ENCODE measurements around the gene TMED1.

Gene TMED1

DNA sequence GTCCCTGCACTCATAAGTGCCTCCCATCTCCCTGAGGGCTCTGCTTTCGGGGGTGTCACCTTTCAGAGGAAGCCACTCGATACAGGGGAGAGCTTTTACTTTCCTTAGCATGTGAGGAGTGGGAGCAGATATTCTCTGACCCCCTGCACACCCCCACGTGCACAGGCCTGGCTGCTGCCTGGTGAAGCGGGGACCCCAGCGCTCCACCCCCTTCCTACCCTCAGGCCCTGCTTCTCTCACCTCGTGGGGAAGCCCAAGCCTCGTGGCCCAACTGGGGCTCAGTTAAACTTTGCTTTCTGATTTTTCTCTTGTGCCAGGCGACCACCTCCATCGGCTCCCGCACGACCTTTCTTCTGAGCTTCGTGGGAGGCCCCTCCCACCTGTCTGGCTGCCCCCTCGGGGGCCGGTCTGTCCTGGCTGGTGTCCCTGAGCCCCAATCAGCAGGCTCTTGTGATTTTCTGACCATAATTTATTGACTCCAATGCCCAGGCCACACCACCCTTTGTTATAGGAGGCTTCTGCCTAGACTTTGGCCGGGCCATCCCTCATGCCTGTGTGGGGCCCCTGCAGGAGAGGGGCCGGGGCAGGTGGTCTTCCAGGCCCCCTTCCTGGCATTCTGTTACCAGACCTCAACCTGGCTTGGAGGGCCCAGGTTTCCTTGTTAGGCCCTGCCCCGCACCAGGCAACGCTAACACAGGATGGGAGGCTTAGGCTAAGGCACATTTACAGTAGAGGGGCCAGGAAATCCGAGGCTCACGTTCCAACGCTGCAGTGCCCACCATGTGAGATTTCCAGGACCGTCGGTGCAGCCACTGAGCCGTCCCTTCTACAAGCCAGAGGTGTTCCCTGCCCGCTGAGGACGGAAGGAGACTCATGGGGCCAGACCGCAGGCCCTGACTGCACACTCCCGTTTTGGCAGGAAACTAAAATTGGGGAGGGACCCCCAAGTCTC, 3.7 kb downstream of the TMED1 start:
- DNase-seq (ENCODE audit: low read depth), result no peak

DNA sequence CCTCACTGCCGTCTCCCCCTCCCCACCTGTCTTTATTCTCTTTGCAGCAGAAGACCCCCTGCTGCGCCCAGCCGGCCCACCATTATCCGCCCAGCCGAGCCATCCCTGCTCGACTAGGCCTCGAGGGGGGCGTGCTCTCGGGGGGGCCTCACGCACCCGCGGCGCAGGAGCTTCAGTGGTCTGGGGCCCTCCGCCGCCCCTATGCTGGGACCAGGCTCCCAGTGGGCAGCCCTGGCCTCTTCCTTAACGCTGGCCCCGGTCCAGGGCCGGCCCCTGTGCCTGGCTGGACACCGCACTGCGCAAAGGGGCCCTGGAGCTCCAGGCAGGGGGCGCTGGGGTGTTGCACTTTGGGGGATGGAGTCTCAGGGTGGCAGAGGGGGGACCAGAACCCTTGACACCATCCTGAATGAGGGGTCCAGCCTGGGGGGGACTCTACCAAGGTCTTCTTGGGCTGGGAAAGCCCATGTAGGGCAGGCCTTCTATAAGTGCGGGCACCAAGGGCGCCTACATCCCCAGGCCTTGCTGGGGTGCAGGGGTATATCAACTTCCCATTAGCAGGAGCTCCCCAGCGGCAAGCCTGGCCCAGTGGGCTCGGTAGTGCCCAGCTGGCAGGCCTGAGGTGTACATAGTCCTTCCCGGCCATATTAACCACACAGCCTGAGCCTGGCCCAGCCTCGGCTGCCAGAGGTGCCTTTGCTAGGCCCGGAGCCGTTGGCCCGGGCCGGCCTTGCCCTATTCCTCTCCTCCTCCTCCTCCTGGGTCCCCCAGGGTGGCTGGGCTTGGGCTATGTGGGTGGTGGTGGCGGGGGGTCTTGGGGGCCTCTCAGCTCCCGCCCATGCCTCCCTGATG, 4.9 kb downstream of the TMED1 start:
- DNase-seq (ENCODE audit: low read depth), result no peak

DNA sequence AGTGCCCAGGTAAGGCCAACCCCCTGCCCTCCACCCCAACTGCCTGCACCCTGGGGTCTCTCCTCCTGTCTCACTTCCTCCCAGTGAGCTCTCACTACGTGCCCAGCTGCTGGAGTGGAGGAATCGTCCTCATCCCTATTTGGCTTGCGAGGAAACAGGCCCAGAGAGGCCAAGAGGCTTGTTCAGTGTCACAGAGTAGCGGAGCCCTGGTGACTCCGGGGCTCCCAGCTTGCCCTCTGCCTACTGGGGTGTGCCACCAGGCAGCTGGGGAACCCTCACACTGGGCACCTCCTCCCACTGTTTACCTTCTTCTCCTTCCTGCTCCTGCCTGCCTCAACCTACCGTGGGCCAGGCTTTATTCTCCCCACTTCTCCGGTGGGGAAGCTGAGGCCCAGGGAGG, 5.6 kb downstream of the TMED1 start:
- DNase-seq (ENCODE audit: low read depth), result no peak

DNA sequence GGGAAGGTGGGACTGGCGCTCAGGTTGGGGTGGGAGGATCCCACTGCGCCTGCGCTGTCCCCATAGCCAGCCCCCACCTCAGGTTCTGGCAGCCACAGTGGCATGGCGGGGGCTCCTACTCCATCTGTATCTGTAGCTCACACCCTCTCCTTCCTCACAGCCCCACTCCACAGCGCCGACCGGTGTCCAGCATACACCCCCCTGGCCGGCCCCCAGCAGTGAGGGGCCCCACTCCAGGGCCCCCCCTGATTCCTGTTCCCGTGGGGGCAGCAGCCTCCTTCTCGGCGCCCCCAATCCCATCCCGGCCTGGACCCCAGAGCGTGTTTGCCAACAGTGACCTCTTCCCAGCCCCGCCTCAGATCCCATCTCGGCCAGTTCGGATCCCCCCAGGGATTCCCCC, 6.0 kb downstream of the TMED1 start:
- DNase-seq (ENCODE audit: low read depth), result no peak

DNA sequence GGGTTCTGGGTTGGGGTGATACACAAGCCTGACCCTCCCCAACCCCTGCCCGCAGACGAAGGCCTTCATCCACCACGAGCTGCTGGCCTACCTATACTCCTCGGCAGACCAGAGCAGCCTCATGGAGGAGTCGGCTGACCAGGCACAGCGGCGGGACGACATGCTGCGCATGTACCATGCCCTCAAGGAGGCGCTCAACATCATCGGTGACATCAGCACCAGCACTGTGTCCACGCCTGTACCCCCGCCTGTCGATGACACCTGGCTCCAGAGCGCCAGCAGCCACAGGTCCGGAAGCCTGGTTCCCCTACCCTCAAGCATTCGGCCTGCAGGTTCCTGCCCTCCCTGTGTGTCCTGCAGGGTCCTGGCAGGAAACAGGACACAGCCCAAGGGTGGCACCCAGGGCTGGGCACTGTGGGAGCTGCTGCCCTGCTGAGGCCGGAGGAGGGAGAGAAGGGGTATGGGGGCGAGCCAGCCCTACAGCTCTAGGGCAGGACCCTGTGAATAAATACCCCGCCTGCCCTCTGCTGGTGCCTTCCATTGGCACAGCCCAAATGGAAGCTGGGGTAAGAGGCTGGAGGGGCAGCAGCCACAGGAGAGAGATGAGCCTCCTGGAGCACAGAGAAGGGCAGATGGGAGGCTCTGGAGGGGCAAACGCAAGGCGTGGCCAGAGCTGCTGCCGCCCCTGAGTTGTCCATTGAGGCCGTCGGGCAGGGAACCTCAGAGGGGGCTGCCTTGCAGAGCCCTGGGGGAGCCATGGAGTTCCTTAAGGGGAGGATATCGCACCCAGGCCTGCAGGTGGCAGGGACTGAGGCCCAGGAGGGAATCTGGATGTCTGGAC, 6.8 kb downstream of the TMED1 start:
- DNase-seq (ENCODE audit: low read depth), result no peak

DNA sequence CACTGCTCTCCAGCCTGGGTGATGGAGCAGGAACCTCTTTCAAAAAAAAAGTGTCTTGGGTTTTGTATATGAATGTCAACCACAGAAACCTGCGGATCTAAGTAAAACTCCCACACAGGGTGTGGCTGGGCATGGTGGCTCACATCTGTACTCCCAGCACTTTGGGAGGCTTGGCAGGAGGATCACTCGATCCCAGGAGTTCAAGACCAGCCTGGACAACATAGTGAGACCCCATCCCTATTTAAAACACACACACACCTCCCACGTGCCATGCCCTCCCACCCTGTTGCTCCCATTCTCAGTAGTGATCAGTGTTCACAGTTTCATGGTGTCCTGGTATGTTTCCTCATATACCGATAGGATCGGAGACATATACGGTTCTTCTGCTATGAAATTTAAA, 9.2 kb downstream of the TMED1 start:
- DNase-seq (ENCODE audit: low read depth), result no peak

DNA sequence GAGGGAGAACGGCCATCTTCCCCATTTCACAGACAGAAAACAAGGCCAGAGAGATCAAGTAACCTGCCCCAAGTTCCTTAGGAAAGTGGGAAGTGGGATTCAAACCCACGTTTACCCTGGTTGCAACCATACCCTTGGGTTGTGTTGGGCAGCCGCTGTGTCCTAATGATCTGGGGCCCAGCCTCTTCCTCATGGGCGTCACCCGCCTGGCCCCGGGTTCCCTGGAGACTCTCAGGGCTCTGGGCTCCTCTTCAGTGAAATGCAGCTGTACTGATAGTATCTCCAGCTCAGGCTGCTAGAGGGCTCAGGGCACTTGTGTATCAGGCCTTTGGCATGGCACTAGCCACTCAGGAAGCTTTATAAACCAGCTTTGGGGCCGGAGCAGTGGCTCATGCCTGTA, 9.8 kb downstream of the TMED1 start:
- DNase-seq (ENCODE audit: low read depth), result no peak

DNA sequence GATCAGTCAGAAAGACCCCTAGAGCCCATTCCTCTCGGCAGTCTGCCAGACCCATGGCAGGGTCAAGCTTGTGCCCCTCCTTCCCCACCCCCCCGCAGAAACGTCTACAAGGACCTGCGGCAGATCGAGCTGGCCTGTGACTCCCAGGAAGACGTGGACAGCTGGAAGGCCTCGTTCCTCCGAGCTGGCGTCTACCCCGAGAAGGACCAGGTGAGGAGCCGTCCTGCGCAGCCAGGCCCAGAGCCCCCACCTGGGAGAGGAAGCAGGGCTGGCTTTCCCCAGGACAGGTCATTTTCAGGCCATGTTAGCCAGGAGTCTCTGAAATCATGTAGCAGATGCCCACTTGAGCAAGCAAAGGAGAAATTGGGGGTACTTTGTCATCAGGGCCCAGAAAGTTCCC, 12.3 kb downstream of the TMED1 start:
- DNase-seq (ENCODE audit: low read depth), result no peak

DNA sequence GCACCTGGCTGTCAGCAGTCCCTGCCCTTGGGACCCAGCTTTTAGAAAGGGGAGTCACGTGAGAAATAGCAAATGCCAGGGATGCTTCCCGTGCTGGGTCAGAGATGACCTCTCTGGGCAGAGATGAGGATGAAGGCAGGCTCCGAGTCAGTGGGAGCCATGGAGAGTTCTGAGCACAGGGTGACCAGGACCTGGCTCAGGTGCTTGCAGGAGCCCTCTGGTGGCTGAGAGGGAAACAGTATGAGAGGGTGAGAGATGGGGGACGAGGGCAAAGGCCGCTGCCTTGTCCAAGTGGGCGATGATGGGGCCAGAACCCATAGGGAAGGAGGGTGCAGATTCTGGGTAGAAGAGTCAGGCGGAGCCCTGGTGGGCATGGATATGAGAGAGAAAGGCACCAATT, 15.8 kb downstream of the TMED1 start:
- DNase-seq (ENCODE audit: low read depth), result no peak

DNA sequence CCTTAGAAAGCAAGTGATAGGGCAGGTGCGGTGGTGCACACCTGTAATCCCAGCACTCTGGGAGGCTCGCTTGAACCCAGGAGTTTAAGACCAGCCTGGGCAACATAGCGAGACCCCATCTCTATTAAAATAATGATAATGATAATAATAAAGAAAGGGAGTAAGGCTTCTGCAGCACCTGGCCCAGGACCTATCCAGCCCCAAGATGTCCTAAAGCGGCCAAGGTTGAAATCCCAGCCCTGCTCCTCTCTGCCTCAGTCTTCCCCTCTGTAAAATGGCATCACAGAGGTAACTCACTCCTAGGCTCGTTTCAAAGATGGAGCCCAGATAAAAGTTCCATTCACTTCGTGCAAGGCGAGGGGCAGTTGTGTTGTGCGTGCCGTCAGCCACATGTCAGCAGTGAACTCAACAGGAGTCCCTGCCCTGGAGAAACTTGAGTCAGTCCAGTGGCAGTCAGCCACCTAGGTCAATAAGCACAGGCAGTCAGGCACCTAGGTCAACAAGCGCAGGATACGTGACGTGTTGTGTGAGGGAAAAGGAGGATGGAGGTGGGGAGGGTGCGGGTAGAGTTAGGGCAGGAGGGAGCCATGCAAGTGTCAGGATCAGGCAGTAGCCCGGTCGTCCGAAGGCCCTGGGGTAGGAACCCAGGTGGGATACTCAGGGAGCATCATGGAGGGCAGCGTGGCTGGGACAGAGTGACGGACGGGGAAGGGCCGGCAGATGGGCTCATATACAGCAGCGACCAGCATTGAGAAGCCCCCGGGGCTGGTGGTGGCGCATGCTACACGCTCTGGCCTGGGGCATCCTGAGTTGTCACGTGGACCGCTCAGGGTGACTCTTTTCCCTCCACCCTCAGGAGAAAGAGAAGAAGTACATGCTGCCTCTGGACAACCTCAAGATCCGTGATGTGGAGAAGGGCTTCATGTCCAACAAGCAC, 16.6 kb downstream of the TMED1 start:
- DNase-seq (ENCODE audit: low read depth), result no peak

DNA sequence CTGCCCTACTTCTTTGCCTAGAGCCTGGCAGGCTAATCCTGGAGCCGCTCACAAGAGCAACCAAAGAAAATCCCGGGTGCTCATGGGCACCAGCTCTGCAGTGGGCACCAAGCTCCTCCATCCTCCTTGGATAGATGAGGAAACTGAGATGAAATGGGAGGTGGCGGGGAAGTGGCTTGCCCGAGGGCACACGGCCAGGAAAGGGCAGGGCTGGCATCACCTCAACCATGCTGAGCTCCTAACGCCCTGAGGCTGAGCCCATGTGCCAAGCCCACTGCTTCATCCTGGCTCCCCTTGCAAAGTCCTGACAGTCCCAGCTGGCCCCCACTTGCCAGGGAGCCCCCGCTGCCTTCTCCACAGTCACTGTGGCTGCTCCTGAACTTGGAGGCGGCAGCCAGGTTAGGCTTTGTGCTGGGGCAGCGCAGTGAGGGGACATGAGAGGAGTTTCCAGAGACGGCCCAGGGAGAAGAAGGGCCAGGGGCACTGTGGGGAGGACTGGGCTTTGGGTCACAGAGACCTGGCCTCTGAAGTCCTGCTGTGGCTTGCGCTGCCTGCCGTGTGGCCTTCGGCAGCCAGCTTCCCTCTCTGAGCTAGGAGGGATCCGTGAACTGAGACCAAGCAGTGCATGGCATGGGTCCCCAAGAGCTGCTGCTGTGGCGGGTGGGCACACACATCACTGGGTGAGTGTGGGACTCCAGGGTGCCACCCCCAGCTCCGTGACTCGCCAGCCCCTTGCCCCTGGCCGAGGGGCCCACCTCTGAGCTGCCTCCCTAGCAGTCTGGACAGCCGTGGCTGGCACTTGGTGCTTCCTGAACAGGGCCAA, 17.5 kb downstream of the TMED1 start:
- DNase-seq (ENCODE audit: low read depth), result no peak

DNA sequence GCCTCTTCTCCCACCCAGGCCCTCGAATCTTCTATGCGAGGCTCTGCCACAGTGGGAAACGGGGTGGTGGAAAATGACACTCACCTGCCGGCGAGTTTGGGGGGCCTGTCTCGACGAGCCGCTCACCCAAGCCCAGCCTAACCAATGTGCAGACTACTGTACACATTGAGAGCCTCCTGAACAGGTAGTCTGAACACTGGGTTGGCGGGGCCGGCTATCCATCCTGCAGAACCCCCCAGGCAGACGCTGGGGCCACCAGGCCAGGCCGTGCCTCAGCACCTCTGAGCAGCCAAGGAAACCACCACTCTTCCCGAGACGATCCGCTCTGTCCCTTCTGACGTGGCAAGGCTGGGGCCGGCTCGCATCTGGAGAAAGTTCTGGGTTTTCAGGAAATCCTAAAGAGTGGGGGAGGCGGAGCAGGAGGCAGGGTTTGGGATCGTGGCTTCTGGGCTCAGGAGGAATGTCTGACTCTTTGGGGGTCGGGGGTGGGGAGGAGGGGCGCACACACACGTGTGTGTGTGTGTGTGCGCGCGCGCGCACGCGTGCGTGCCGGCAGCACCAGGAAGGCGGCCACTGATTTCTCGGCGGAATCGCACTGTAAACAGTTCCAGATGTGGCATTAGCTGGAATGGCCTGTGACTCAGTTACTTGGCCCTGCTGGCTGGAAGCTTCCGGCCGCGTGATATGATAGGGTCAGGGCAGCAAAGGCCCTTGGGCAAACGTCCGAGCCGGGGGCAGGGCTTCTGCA, 18.5 kb downstream of the TMED1 start:
- DNase-seq (ENCODE audit: low read depth), result peak; percentile 95

DNA sequence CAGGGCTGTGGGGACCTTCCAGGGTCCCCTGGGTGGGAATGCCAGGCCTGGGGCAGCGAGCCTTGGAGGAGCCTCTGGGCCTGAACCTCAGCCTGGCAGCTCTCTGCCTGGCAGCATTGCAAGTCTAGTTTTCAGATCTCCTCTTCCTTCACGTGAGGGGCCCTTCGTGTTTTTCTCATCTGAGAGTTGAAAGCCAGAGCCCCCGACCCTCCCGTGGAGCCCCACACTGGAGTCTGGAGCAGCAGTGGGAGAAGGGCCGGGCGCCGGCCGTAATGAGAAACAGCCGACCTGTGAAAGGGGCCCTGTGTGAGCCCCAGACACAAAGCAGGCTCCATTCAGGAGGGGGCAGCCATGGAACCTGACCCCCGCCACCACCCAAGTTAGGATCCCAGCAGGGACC, 19.3 kb downstream of the TMED1 start:
- no peak for DNase-seq (ENCODE audit: low read depth)

DNA sequence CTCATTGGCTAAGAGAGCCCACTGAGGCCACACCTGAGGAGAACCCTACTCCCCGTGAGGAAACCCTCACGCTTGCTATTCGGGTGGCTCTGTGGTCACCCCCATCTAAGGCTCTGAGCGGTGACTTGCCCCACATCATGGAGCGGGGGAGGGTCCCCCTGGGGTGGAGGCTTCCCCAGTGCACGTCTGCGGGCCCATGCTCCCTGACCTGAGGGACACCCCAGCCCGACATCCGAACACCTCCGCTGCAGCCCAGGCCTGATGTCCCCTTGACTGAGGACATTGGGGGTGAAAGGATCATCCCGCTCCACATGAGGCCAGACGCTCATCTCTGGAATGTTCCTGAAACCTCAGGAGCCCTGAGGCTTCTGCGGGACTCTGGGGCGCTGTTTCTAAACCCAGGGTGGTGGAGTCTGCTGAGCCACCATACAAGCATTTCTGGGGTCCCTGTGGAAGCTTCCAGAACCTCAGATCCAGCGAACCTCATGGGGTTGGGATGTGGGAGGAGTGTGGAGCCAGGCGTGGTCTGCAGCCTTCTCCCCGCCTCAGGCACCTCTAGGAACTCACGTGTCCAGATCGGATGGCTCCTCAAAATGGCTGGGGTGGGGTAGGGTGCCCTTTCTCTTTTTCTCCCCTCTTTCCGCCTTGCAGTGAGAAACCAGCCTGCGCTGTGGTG, 19.9 kb downstream of the TMED1 start:
- DNase-seq (ENCODE audit: low read depth), result peak; percentile 51

DNA sequence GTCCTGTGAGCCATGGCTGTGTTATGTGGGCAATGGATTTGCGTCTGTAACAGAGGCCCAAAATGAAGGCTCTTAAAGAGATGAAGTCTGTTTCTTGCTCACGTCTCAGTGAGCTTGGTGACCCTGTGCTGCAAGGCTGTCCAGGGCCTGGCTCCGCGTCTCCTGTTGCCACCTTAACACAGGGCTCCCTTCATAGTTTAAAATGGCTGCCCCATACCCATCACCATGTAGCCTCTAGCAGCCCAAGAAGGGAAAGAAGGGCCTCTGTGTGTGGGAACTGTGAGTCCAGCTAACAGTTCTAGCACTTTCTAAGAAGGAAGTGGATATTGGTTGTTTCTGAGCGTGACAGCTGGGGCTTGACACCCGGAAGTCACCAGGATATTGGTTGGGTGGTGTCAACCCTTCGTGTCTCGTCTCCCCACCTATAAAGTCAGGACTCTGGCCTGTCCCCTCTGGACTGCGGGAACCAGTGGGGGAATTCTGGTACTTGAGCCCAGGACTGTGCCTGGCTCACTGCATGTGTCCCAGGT, 20.9 kb downstream of the TMED1 start:
- DNase-seq (ENCODE audit: low read depth), result no peak

DNA sequence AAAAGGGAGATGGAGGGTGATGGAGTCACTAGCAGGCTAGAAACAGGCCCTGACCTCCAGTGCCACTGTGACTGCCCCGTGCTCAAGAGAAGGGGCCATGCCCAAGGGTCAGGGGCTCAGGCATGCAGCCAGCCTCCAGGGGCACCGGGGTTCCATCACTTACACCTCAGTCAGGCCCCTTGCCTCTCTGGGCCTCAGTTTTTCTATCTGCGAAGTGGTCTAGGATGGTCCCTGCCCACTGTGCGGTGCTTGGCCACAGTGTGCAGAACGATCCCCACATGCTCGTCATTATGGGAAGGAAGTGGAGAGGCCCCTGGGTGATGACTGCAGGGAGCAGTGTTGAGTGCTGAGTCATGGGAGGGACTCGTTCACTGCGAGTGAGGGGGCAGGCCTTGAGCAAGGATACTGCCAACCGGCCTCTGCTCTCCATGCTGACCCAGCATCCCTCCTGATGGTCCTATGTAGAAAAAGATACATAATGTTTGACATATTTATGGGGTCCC, 23.1 kb downstream of the TMED1 start:
- DNase-seq (ENCODE audit: low read depth), result peak; percentile 96

DNA sequence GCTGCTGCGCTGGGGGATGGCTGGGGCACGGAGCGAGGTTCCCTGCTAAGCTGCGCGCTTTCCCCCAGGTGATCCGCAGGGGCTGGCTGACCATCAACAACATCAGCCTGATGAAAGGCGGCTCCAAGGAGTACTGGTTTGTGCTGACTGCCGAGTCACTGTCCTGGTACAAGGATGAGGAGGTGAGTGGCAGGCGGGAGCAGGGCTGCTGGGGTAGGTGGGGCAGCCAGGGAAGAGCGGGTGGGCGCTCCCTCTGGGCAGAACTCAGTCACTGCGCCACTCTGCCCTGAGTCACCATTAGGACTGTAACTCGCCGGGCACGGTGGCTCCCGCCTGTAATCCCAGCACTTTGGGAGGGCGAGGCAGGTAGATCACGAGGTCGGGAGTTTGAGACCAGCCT, 23.8 kb downstream of the TMED1 start:
- DNase-seq (ENCODE audit: low read depth), result no peak

DNA sequence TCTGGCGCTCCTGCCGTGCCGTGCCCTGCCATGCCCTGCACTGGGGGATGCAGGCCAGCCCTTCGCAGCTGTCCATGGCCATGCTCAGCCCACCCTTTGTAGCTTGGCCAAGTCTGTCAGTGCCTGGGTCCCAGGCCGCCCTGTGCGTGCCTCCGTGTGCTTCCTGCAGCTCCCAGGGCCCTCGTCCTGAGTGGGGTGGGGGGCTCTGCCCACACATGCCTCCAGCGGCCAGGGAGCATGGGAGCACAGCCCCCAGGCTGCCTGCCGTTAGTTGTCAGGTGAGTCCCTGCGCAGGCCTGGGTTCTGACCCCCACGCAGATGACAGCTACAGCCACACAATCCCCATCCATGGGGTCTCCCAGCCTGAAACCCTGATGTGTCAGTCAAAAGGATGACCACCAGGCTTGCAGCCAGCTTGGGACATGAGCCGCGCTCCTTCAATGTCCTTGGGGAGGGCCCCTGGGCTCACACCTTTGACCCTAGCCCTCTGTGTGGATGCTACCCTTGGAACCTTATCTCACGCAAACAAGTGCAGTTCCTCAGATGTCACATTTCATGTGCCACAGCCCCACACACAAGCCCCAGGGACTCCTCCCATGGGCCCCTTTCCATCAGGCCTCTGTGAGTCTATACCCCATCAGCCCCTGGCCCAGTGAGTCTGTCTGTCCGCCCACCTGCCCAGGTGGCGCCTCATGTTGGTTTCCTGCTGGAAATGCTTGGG, 24.5 kb downstream of the TMED1 start:
- DNase-seq (ENCODE audit: low read depth), result no peak
